DOHH2 (cell line): ENCODE data around the gene EBF3.

Source experiments
- H3F3A ChIP-seq: fragments of 200-600 bp; sonication (generic), shearing (Covaris generic); 2 replicates; pipeline ENCODE4 v1.6.0; 2016; ENCODE audit warnings: antibody characterized with exemption, mild to moderate bottlenecking; ENCODE audit not compliant: control insufficient read depth, insufficient read depth
- H3K27ac ChIP-seq: fragments of 200-600 bp; sonication (generic); 2 replicates; pipeline ENCODE4 v1.5.1; 2014; ENCODE audit warnings: low read depth, mild to moderate bottlenecking, low read length, moderate library complexity
- H3K27me3 ChIP-seq: fragments of 200-600 bp; sonication (generic); 2 replicates; pipeline ENCODE4 v1.6.1; 2014; ENCODE audit warnings: mild to moderate bottlenecking, low read length, mixed read lengths; ENCODE audit not compliant: control insufficient read depth
- H3K36me3 ChIP-seq: fragments of 200-600 bp; sonication (generic); 2 replicates; pipeline ENCODE4 v1.6.1; 2014; ENCODE audit warnings: mild to moderate bottlenecking, low read length, moderate library complexity, mixed read lengths; ENCODE audit not compliant: control insufficient read depth
- H3K4me1 ChIP-seq: fragments of 200-600 bp; sonication (generic); 2 replicates; pipeline ENCODE4 v1.6.1; 2014; ENCODE audit warnings: mild to moderate bottlenecking, low read length, mixed read lengths; ENCODE audit not compliant: control insufficient read depth
- H3K4me2 ChIP-seq: fragments of 200-600 bp; sonication (generic); 2 replicates; pipeline ENCODE4 v1.6.0; 2014; ENCODE audit warnings: mild to moderate bottlenecking, low read length, moderate library complexity
- H3K4me3 ChIP-seq: fragments of 200-600 bp; sonication (generic); 2 replicates; pipeline ENCODE4 v1.5.1; 2014; ENCODE audit warnings: mild to moderate bottlenecking, low read length, mixed read lengths
- H3K79me2 ChIP-seq: fragments of 200-600 bp; sonication (generic); 2 replicates; pipeline ENCODE4 v1.6.1; 2014; ENCODE audit warnings: mild to moderate bottlenecking, low read length, mixed read lengths; ENCODE audit not compliant: control insufficient read depth
- H3K9me2 ChIP-seq: fragments of 200-600 bp; sonication (generic); replicated peaks from 2 replicates; pipeline ENCODE4 v1.6.1; 2014; ENCODE audit warnings: mild to moderate bottlenecking, low read length, mixed read lengths; ENCODE audit not compliant: control insufficient read depth
- H3K9me3 ChIP-seq: fragments of 200-600 bp; sonication (generic); 2 replicates; pipeline ENCODE4 v1.6.1; 2014; ENCODE audit warnings: antibody characterized with exemption, low read length, mixed read lengths; ENCODE audit not compliant: control insufficient read depth, insufficient read depth
- H4K20me1 ChIP-seq: fragments of 200-600 bp; sonication (generic); 2 replicates; pipeline ENCODE4 v1.6.0; 2014; ENCODE audit warnings: low read depth, mild to moderate bottlenecking, antibody characterized with exemption, low read length, moderate library complexity; ENCODE audit not compliant: control insufficient read depth, insufficient read depth
- EZH2phosphoT487 ChIP-seq: fragments of 200-600 bp; sonication (generic); IDR thresholded peaks from 2 replicates; pipeline ENCODE4 v1.6.1; 2017; ENCODE audit warnings: borderline replicate concordance, mild to moderate bottlenecking, antibody characterized with exemption, low read length, moderate library complexity, mixed read lengths
- TF ChIP-seq, protein P1 (sequence below): fragments of 200-600 bp; sonication (generic); IDR thresholded peaks from one replicate; pipeline ENCODE4 v1.5.1; 2014; ENCODE audit warnings: antibody characterized with exemption, mild to moderate bottlenecking, low read depth, low read length; ENCODE audit not compliant: poor library complexity, severe bottlenecking

Gene EBF3

DNA sequence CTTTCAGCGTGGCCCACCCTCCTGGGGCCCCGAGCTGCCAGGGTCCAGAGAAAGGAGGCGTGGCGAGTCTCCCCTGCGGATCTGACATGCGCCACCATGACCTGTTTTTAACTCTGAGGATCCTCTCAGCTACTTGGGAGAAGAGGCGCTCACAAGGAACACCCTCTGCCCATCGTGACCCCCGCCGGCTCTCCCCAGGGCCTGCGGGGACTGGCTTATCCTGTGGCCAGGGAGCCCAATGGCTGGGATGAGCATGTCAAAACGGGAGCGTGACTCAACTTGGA lies 93.7 kb downstream of the EBF3 start:
- Histone ChIP-seq H3K4me3 (no peak overlapping the region), H3F3A (no peaks in the 10 kb centered on the region), H3K4me2 (no peak overlapping the region), H3K27ac (no peak overlapping the region), H3K36me3 (no peaks in the 10 kb centered on the region), H3K79me2 (no peaks in the 10 kb centered on the region), H3K27me3 (no peaks in the 10 kb centered on the region), H3K4me1 (no peaks in the 10 kb centered on the region), H3K9me3 (no peaks in the 10 kb centered on the region), H4K20me1 (no peaks in the 10 kb centered on the region), H3K9me2 (no peaks in the 10 kb centered on the region)
- TF ChIP-seq, protein P1, sequence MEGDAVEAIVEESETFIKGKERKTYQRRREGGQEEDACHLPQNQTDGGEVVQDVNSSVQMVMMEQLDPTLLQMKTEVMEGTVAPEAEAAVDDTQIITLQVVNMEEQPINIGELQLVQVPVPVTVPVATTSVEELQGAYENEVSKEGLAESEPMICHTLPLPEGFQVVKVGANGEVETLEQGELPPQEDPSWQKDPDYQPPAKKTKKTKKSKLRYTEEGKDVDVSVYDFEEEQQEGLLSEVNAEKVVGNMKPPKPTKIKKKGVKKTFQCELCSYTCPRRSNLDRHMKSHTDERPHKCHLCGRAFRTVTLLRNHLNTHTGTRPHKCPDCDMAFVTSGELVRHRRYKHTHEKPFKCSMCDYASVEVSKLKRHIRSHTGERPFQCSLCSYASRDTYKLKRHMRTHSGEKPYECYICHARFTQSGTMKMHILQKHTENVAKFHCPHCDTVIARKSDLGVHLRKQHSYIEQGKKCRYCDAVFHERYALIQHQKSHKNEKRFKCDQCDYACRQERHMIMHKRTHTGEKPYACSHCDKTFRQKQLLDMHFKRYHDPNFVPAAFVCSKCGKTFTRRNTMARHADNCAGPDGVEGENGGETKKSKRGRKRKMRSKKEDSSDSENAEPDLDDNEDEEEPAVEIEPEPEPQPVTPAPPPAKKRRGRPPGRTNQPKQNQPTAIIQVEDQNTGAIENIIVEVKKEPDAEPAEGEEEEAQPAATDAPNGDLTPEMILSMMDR = no peak
- no peak for TF ChIP-seq EZH2phosphoT487

DNA sequence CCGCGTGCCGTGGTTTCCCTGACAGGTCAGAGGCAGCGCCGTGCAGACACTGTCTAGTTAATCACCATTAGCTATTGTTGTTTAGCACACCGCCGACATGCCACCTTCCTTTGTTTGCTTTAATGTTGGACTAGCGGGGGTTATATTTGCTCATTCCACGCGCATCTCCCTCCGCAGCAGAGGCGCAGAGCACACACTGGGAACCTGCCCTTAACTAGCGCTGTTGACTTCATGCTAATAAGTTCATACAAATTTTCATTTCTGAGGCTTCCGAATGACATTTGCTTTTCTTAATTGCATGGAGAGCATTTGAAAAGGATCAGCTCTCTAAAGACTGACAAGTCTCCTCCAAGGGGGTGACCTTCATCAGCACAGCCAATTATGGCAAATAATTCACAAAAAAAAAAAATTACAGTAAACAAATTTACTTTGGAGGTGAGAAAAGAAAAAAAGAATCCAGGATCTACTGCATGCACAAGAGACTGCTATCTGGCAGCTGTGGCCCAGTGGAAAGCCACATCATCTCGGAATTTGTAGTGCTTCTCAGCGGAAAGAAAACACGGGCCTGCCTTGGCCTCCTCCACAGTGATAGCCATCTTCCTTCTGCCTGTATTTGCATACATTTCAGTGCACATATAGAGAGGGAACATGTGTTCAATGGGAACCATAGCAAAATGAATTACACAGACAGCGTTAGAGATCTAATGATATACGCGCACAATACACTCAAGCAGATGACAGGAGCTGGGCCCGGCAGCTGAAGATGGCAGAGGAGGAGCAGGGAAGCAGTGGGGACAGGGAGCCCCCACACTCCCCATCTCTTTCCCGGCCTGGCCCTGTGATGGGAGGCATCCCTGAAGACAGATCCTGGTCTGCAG lies 94.2 kb downstream of the EBF3 start:
- Histone ChIP-seq H3K4me2 (no peak overlapping the region), H3K27ac (no peak overlapping the region), H3K36me3 (no peaks in the 10 kb centered on the region), H3K4me3 (no peak overlapping the region), H3K4me1 (no peaks in the 10 kb centered on the region), H3K27me3 (no peaks in the 10 kb centered on the region), H4K20me1 (no peaks in the 10 kb centered on the region), H3K79me2 (no peaks in the 10 kb centered on the region), H3F3A (no peaks in the 10 kb centered on the region), H3K9me3 (no peaks in the 10 kb centered on the region), H3K9me2 (no peaks in the 10 kb centered on the region)
- TF ChIP-seq, protein P1 = no peak
- no peak for TF ChIP-seq EZH2phosphoT487

GRCh38 chr10:129868449-129869035 lies 95.5 kb downstream of the EBF3 start:
- no peaks in the 10 kb centered on the region for H3K36me3 ChIP-seq
- H3K4me3 ChIP-seq = no peak overlapping the region
- no peaks in the 10 kb centered on the region for H3K9me3 ChIP-seq
- H3K4me2 ChIP-seq = no peak overlapping the region
- no peak overlapping the region for H3K27ac ChIP-seq
- H4K20me1 ChIP-seq = no peaks in the 10 kb centered on the region
- no peaks in the 10 kb centered on the region for H3K27me3 ChIP-seq
- H3K4me1 ChIP-seq = no peaks in the 10 kb centered on the region
- no peaks in the 10 kb centered on the region for H3K79me2 ChIP-seq
- no peaks in the 10 kb centered on the region for H3K9me2 ChIP-seq
- TF ChIP-seq, protein P1 = no peak
- TF ChIP-seq EZH2phosphoT487 = no peak
- H3F3A ChIP-seq = no peaks in the 10 kb centered on the region
